Calu3 (cell line): ENCODE data around the gene SORT1. TPM values are rescaled to one million over a fixed set of nuclear protein-coding genes. Genes with fewer than 3 reads are reported as not detected.

Experiments used
- BruUV-seq: library from RNA; stranded (reverse); fragments of 400-500 nt; replicated peaks from 2 replicates; lab custom pipeline; 2021; lab: Mats Ljungman, UMichigan
- CTCF ChIA-PET: fragments of 300-600 bp; sonication (Branson Sonifier 250); formaldehyde crosslinking; loops from one replicate; lab custom pipeline; 2022; ENCODE audit warnings: antibody characterized with exemption; lab: Charles Lee
- DNase-seq: peaks from one replicate; pipeline ENCODE4 v3.0.0; 2022
- H3K27ac Mint-ChIP-seq: one replicate; pipeline ENCODE4 v1.8.0; 2022; ENCODE audit warnings: mixed read lengths; ENCODE audit not compliant: unreplicated experiment
- H3K27me3 Mint-ChIP-seq: one replicate; pipeline ENCODE4 v1.8.0; 2022; ENCODE audit warnings: mixed read lengths; ENCODE audit not compliant: unreplicated experiment
- H3K36me3 Mint-ChIP-seq: one replicate; pipeline ENCODE4 v1.8.0; 2022; ENCODE audit warnings: mild to moderate bottlenecking, moderate library complexity, mixed read lengths; ENCODE audit not compliant: insufficient read depth, unreplicated experiment
- H3K4me1 Mint-ChIP-seq: one replicate; pipeline ENCODE4 v1.8.0; 2022; ENCODE audit warnings: mild to moderate bottlenecking, low read depth, mixed read lengths; ENCODE audit not compliant: unreplicated experiment
- H3K4me3 Mint-ChIP-seq: one replicate; pipeline ENCODE4 v1.8.0; 2022; ENCODE audit warnings: mild to moderate bottlenecking, low read depth, moderate library complexity, mixed read lengths; ENCODE audit not compliant: unreplicated experiment
- H3K9me3 Mint-ChIP-seq: one replicate; pipeline ENCODE4 v1.8.0; 2022; ENCODE audit warnings: low read depth, mixed read lengths; ENCODE audit not compliant: unreplicated experiment
- CTCF ChIP-seq: fragments of 200-600 bp; IDR thresholded peaks from one replicate; pipeline ENCODE4 v1.8.0; 2022; ENCODE audit warnings: antibody characterized with exemption; ENCODE audit not compliant: unreplicated experiment
- intact Hi-C: fragments of 100-400 bp; cut with micrococcal nuclease; formaldehyde crosslinking; loops from one replicate; pipeline ENCODE4 v1.10.0; 2022; ENCODE audit not compliant: unreplicated experiment
- total RNA-seq: library from RNA; stranded (reverse); gene quantifications from 2 replicates; pipeline ENCODE4 v1.2.3, GENCODE V29; 2022

SORT1 gene
- total RNA-seq, 1 experiment from 2014 or later, result 68.2 TPM

DNA sequence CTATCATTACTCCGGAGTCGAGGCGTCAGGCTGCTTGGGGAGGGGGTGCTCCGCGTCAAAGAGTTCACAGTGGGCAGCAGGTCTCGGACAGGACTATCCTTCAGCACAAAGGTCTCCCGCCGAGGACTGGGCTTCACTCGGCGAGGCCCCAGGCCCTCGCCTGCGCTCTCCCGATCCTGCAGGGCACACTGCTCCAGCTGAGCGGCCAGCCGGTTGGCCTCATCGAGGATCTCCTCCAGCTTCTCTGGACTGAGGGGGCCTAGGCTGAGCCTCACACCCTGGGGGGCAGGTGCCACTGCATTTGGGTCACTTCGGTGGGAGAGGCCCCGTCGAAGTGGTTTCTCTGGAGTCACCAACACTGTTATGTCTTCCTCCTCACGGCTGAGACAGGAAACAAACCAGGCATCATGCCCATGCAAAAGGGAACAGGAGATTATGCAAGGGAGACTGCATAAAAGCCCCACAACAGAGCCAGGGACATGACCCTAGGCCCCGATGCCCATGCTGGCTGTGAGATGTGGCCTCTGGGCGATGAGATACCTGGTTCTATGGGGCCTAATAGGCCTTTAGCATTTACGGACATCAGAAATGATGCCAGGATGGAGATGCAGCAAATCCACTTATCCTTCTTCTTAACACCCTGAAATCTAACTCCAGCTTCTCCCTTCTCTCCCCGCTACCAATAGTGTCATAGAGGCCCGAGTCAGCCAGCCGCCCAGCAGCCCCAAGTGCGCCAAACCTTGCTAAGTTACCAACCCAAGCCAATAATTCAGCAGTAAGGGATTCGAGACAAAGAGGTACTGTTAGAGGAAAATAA lies 115.8 kb downstream of the SORT1 start:
- H3K9me3 Mint-ChIP-seq, result no peaks in the 10 kb centered on the region
- no peak for TF ChIP-seq CTCF
- BruUV-seq, result no TSS peak
- H3K4me1 Mint-ChIP-seq, result peaks cover 6% of the 10 kb centered on the region
- peak overlapping the region; percentile 87 for H3K4me3 Mint-ChIP-seq
- no peak for DNase-seq
- H3K27me3 Mint-ChIP-seq, result no peaks in the 10 kb centered on the region
- intact Hi-C loops, result loop anchor here (10.0 kb wide), 1 partner anchor 53 kb away; no protein-coding TSS in a partner anchor
- H3K36me3 Mint-ChIP-seq, result peaks cover 16% of the 10 kb centered on the region
- CTCF ChIA-PET, result interaction anchor here (1.0 kb wide), 1 partner anchor 9 kb away, joined by 4 read pairs; no protein-coding TSS in a partner anchor
- no peak overlapping the region for H3K27ac Mint-ChIP-seq

- no peak for DNase-seq
- Mint-ChIP-seq H3K4me3 (no peak overlapping the region), H3K4me1 (peaks cover 7% of the 10 kb centered on the region), H3K27me3 (no peaks in the 10 kb centered on the region), H3K9me3 (no peaks in the 10 kb centered on the region), H3K27ac (no peak overlapping the region), H3K36me3 (peaks cover 16% of the 10 kb centered on the region)
- intact Hi-C loops, result loop anchor here (10.0 kb wide), 1 partner anchor 54 kb away; no protein-coding TSS in a partner anchor
- BruUV-seq, result no TSS peak
- CTCF ChIA-PET, result no interaction called here
- TF ChIP-seq CTCF, result no peak
These were observed 116.9 kb downstream of the SORT1 start for GRCh38 chr1:109280862-109281261.

DNA sequence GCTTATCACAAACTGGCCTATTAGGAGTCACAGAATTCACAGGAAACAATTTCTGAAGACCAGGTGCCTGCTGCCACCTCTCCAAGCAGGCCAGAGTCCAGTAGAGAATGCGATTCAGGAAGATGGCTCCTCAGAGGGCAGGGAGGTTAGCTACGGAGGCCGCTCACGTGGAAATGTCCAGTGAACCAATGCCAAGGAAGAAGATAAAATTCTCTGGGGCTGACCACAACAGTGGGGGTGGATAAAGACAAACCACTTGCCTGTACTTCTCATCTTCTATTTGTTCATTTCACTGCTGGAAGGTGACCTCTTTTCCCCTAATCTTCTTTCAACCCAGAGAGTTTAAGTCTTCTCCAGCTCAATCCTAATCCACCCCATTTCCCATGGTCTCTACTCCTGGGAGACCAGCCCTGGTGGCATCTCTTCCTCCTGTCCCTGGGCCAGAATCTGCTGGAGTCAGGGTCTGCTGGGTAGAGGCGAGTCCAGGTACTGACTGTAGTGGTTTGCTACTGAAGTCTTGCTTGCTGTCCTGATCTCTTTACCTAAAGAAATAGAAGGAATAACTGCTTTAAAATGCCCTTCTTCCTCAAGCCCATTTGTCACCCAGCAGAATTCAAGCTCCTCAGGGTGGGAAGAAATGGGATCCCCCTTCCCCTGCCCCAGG lies 118.0 kb downstream of the SORT1 start:
- DNase-seq, result no peak
- CTCF ChIA-PET, result no interaction called here
- BruUV-seq, result TSS peak; percentile 28
- Mint-ChIP-seq H3K4me3 (no peak overlapping the region), H3K27me3 (no peaks in the 10 kb centered on the region), H3K4me1 (peaks cover 18% of the 10 kb centered on the region), H3K36me3 (peaks cover 25% of the 10 kb centered on the region), H3K27ac (no peak overlapping the region), H3K9me3 (no peaks in the 10 kb centered on the region)
- intact Hi-C loops, result loop anchor here (10.0 kb wide), 1 partner anchor 55 kb away; no protein-coding TSS in a partner anchor
- TF ChIP-seq CTCF, result no peak

DNA sequence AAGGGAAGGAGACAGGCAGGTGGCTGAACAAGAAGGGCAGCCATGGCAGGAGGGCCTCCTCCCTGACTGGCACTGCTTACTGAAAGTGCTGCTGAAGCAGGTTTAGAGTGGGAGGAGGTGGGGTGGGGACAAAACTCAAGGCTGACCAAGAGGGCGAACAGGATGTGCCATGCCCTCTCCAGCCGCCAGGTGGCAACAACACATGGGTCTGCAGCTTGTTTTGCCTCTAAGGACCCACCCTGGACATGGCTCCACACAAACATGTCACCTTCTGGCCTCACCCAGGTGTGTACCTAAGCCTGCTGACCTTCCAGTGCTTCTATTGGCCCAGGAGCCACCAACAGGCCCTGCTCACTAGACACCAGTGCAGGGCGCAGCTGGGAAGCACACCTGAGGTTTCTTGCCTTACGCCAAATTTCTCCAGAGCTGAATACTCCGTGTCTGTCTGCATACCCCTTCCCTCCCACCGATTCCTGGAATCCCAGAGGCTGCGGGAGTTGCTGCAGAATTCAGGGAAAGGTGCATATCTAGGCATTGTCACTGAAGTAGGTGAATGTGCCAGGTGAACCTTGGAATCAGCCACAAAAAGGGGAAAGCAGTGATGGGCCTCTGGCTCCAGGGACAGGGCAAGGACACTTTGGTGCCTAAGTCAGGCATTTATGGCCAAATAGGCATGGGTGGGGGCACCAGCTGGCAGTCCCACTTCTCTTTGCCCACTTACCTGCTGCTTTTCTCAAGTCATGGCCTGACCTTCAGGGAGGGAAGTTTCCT lies 120.1 kb downstream of the SORT1 start:
- Mint-ChIP-seq H3K36me3 (peaks cover 29% of the 10 kb centered on the region), H3K27ac (peak overlapping the region; percentile 61), H3K9me3 (no peaks in the 10 kb centered on the region), H3K27me3 (no peaks in the 10 kb centered on the region), H3K4me3 (no peak overlapping the region), H3K4me1 (peaks cover 28% of the 10 kb centered on the region)
- CTCF ChIA-PET, result interaction anchor here (0.6 to 1.2 kb wide), 3 partner anchors 120 to 255 kb away, joined by 3 to 4 read pairs (median 4); partner anchors contain the start of gene SORT1
- peak; percentile 74 for DNase-seq
- TF ChIP-seq CTCF, result peak; percentile 75
- BruUV-seq, result no TSS peak
- intact Hi-C loops, result loop anchor here (2.0 kb wide), 2 partner anchors 121 to 255 kb away; no protein-coding TSS in a partner anchor
